IPS-18c (cell line): Measurements from ENCODE around the gene DOCK3.
"Not testable (repeated sequence)": the region's sequence is repeated elsewhere in the genome, so short reads cannot be mapped to it uniquely, and the experiment has no call there.

ENCODE experiments used
- H3K4me3 ChIP-seq: 2 replicates; pipeline ENCODE4 v1.7.0; 2013; ENCODE audit warnings: low read depth, mild to moderate bottlenecking, low read length, moderate library complexity; ENCODE audit not compliant: insufficient read depth
- H3K9me3 ChIP-seq: one replicate; pipeline ENCODE4 v1.6.1; 2013; ENCODE audit warnings: mild to moderate bottlenecking, low read length, moderate library complexity; ENCODE audit not compliant: control insufficient read depth, insufficient read depth

DOCK3 gene

DNA sequence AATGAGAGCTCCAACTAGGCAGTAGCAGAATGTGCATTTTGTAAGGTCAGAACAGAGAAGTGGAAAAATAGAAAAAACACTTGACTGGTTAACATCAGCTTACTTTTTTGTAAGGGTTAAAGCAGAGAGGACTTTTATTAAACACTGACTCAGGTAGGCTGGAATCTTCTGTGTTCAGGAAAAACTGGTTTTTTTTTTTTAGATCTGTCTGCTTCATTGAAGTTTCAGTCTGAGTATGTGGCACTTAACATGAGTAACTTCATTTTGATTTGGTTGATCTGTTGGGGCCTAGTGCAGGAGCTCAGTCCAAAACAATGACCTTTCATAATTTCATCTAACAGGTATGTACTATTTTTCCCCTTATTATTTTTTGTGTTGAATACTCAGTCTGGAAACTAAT, 141.1 kb downstream of the DOCK3 start:
- H3K4me3 ChIP-seq = no peak overlapping the region
- H3K9me3 ChIP-seq = no peaks in the 10 kb centered on the region

DNA sequence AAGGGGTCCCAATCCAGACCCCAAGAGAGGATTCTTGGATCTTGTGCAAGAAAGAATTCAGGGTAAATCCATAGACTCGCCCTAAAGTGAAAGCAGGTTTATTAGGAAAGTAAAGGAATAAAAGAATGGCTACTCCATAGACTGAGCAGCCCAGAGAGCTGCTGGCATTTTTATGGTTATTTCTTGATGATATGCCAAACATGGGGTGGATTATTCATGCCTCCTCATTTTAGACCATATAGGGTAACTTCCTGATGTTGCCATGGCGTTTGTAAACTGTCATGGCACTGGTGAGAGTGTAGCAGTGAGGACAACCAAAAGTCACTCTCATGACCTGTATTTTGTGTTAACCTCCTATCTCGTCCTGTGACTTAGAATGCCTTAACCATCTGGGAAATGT, 142.2 kb downstream of the DOCK3 start:
- Histone ChIP-seq H3K4me3 (no peak overlapping the region), H3K9me3 (no peaks in the 10 kb centered on the region)

DNA sequence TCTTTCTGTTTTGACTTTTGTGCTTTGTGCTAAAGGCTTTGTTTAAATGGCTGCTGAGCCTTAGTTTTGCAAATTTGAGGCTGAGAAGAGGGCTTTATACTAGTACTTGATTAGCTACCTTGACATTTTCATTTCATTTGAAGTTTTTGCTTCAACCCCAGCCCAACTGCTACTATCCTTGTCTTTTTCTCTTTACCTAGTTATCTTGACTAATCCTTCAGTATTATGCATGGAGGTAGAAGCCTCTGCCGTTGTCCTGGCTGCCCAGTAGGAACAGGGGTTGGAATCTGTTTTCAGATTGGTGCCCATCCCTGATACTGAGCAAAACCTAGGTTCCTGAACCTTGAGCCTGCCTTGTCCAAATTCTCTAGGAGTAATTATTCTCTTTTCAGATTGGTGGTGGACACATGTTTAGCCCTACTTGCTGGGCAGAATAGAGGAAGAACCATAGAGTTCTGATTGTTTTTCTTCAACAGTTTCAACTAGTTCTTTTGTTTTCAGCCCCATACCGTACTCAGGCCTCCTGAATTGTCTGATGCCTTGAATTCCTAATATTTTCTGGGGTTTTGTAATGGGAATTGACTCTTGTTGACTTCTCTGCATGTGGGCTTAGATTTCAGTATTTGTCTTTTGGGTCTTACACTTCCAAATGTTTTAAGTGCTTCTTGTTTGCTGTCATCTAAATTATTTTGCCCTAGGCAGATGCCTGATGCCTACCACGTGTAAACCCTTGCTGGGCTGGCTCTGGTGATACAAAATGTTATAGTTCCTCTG, 143.2 kb downstream of the DOCK3 start:
- no peak overlapping the region for H3K4me3 ChIP-seq

DNA sequence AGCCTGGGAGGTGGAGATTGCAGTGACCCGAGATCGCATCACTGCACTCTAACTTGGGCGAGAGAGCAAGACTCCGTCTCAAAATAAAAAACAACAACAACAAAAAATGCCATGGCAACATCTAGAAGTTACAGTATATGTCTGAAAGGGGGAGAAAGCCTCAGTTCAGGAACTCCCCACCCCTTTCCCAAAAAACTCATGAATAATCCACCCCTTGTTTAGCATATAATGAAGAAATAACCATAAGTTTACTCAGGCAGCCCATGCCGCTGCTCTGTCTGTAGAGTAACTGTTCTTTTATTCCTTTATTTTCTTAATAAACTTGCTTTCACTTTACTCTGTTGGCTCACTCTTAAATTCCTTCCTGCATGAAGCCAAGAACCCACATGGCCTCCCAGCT, 145.2 kb downstream of the DOCK3 start:
- Histone ChIP-seq H3K4me3 (no peak overlapping the region), H3K9me3 (no peaks in the 10 kb centered on the region)

More for the DNA sequence above, 143.2 kb downstream of the DOCK3 start:
- H3K9me3 ChIP-seq = no peaks in the 10 kb centered on the region

DNA sequence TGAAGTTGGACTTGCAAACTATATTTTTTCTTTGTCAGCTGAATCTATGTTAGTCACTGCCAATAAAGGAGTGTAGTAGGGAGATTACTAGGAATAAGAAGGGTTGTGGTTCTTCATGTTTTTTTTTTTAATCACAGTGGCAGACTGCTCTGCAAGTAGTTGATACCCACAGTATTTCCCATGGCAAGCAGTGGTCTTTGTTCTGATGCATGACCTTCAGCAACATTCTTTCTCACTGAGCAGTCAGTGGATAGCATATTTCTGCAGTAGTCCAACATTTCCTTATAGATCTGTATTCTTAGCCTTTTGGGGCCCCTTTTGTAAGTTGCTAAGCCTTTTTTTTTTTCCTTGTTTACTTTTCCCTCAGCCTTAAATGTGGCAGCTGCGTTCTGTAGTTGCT, 151.1 kb downstream of the DOCK3 start:
- no peaks in the 10 kb centered on the region for H3K9me3 ChIP-seq
- no peak overlapping the region for H3K4me3 ChIP-seq

DNA sequence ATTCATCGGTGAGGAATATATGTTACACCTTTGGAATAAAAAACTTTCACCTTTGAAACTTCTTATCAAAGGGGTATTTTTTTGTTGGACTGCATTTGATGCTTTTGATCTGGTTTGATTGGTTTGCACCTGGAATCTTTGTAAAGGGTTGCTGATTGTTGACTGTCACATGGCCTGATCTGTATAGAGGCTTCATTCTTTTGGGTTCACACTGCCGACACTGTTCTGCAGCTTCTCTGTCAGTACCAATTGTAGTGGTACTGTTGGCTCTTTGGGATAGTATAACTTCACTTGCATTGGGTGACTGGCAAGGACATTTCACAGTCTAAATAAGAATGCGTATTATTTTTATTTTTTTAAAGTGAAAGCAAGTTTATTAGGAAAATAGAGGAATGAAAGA, 155.7 kb downstream of the DOCK3 start:
- Histone ChIP-seq H3K4me3 (no peak overlapping the region), H3K9me3 (no peaks in the 10 kb centered on the region)

DNA sequence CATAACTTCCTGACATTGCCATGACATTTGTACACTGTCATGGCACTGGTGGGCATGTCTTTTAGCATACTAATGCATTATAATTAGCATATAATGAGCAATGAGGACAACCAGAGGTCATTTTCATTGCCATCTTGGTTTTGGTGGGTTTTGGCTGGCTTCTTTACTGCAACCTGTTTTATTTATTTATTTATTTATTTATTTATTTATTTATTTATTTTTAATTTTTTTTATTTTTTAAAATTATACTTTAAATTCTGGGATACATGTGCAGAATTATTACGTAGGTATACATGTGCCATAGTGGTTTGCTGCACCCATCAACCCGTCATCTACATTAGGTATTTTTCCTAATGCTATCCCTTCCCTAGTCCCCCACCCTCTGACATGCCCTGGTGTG, 156.3 kb downstream of the DOCK3 start:
- H3K4me3 ChIP-seq, H3K9me3 ChIP-seq: not testable (repeated sequence)

DNA sequence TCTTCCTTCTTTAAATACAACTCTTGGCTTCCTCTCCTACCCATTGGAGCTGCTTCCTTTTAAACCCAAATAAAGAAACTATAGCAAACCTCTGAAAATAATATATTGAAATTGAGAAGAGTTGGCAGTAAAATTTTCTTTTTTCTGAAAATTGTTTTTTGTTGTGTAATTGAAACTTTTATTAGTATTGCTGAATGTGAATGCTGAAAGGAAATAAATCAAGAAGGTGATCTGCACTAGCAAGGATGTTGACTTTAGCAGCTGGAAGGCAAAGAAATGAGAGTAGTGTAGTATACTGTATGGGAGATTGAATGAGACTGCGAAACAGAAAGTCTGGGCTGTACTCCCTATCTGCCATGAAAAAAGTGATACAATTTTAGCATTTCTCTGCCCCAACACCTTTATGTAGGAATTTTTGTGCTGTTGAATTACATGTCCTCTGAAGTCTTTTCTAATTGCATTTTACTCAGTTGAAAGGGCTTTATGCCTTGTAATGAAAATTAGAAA, 166.3 kb downstream of the DOCK3 start:
- Histone ChIP-seq H3K9me3 (peaks cover 6% of the 10 kb centered on the region), H3K4me3 (no peak overlapping the region)

DNA sequence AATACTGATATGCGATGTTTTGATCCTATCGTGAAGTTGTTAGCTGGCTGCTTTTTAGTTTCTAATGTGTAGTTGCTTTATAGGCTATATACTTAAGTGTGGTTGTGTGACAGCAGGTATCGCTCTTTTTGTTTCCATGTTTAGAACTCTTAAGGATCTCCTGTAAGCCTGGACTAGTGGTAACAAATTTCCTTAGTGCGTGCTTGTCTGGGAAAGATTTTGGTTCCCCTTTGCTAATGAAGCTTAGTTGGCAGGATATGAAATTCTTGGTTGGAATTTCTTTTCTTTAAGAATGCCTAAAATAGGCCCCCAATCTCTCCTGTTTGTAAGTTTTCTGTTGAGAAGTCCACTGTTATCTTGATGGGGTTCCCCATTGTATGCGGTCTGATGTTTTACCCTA, 173.6 kb downstream of the DOCK3 start:
- Histone ChIP-seq H3K9me3 (peaks cover 5% of the 10 kb centered on the region), H3K4me3 (no peak overlapping the region)

DNA sequence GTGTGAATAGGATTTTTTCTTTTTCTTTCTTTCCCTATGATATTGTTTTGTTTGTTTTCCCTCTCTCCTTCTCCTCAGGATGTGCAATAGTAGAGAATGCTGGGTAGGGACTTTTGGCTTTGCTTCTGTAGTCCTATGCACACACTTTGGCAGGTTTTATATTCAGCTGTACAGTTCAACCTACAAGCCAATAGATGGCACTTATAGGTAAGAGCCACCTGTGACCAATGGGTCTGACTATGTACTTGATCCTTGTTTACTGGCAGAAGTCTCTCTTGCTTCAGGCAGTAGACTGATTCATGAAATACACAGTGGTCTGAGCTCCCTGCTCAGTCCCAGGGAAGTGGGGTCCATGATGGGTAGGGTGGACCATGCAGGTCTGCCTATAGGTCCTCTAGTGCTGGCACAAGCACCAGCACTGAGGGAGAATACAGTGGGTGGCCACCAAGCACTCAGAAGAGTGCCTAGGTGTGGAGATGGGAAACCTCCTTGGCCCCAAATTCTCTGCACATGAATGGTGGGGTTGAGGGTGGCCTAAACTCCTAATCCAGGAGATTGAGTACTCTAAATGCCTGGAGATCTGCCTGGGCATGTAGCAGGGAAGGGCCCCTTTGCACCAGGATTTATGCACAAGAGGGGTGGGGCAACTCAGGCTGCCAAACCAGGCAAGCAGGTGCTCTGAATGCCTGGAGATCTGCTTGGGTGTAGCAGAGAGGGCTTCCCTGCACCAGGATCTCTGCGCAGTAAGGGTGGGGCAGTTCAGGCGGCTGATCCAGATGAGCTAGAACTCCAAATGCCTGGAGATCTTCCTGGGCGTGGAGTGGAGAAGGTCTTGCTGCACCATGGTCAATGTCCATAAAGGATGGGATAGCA, 176.1 kb downstream of the DOCK3 start:
- H3K4me3 ChIP-seq = no peak overlapping the region
- peaks cover 5% of the 10 kb centered on the region for H3K9me3 ChIP-seq

DNA sequence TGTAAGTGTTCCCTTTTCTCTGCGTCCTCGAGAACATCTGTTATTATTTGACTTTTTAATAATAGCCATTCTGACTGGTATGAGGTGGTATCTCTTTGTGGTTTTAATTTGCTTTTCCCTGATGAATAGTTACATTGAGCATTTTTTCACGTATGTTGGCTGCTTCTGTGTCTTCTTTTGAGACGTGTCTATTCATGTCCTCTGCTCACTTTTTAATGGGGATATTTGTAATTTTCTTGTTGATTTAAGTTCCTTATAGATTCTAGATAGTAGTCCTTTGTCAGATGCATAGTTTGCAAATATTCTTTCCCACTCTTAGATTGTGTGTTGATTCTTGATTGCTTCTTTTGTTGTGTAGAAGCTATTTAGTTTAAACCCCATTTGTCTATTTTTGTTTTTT, 179.2 kb downstream of the DOCK3 start:
- no peaks in the 10 kb centered on the region for H3K9me3 ChIP-seq

DNA sequence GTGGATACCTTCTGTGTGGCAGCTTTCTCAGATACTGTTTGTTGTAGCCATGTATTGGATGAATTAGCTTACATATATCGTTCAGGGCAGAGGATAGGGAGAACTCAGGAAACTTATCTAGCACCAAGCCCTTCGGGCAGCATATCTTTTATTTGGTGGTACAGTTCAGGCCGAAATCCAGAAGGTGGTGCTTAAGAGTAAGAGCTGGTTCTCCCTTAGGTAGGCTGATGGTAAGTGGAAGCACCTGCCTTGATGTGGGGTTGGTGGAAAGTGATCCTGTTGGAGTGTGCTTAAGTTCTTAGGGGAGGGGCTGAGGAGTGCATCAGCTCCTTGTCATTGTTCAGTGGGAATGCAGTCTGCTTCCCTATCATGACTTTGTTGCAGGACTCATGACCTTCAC, 187.5 kb downstream of the DOCK3 start:
- Histone ChIP-seq H3K9me3 (no peaks in the 10 kb centered on the region), H3K4me3 (no peak overlapping the region)

More for the DNA sequence above, 179.2 kb downstream of the DOCK3 start:
- no peak overlapping the region for H3K4me3 ChIP-seq

DNA sequence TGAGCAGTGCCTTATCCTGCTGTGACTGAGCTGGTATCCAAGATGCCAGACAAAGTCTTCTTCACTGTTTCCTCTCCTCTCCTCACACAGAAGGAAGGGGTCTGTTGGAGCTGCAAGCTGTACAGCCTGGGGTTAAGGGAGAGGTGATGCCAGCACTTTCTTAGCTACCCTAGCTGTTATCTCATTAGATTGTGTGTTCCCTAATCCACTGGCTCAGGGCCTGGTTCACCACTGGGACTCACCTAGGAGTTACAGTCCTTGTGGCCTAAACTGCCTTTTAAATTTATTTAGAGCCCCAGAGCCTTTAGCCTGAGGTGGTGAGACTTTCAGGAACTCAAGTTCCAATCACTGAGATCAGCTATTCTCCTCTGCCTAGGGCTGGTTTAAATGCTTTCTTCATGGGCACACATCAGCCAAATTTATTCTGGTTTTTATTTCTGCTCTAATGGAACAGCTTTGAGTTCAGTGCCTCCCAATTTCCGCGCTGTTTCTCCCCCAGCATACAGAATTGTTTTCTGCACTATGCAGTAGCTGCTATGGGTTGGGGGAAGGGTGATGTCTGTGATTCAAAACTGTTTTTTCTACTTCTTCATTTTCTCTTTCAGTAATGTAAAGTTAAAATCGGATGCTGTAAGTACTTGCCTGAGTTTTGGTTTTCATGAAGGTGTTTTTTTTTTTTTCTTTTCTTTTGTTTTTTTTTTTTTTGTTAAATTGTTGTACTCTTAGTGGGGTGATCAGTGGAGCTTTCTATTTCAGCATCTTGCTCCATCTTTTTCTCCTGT, 198.8 kb downstream of the DOCK3 start:
- no peak overlapping the region for H3K4me3 ChIP-seq
- H3K9me3 ChIP-seq = no peaks in the 10 kb centered on the region

DNA sequence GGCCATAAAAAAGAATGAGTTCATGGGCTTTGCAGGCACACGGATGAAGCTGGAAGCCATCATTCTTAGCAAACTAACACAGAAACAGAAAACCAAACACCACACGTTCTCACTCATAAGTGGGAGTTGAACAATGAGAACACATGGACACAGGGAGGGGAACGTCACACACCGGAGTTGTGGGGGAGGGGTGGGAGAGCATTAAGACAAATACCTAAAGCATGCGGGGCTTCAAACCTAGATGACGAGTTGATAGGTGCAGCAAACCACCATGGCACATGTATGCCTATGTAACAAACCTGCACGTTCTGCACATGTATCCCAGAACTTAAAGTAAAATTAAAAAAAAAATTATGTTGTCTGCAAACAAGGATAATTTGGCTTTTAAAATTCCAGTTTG, 200.1 kb downstream of the DOCK3 start:
- not testable (repeated sequence) for H3K9me3 ChIP-seq, H3K4me3 ChIP-seq

DNA sequence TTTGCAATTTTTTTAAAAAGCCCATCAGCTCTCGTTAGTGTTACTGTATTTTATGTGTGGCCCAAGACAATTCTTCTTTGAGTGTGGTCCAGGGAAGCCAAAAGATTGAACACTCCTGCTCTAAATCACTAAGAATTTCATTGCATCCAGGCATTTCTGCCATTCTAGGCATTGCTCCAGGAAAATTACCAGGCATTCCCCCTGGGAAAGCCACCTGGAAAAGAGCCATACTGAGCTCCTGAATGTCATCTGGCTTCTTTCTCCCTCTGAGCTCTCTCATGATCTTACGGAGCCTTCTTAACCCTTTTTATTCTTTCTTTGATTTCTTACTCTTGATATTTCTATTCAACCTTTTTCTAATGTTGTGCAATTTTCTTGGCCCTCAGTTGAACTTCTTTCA, 202.2 kb downstream of the DOCK3 start:
- Histone ChIP-seq H3K9me3 (no peaks in the 10 kb centered on the region), H3K4me3 (no peak overlapping the region)

DNA sequence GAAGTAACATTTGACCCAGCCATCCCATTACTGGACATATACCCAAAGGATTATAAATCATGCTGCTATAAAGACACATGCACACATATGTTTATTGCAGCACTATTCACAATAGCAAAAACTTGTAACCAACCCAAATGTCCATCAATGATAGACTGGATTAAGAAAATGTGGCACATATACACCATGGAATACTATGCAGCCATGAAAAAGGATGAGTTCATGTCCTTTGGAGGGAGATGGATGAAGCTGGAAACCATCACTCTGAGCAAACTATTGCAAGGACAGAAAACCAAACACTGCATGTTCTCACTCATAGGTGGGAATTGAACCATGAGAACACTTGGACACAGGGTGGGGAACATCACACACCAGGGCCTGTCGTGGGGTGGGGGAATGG, 208.0 kb downstream of the DOCK3 start:
- not testable (repeated sequence) for H3K4me3 ChIP-seq, H3K9me3 ChIP-seq

DNA sequence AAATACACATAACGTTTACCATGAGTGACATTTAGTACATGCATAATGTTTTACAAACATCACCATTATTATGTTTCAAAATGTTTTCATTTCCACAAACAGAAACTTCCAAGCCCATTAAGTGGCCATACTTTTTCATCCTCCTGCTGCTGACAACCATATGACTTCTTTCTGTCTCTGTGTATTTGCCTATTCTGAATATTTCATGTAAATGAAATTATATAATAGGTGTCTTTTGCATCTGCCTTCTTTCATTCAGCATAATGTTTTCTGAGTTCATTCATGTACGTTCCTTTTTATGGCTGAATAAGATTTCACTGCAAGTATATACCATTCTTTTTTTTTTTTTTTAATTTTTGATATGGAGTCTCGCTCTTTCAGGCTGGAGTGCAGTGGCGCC, 209.0 kb downstream of the DOCK3 start:
- H3K9me3 ChIP-seq = no peaks in the 10 kb centered on the region
- H3K4me3 ChIP-seq = no peak overlapping the region
